K562 (cell line): Measurements from ENCODE around the gene CUX1. TPM values are rescaled to one million over a fixed set of nuclear protein-coding genes. Genes with fewer than 3 reads are reported as not detected.

ENCODE experiments used
- ARID3B ChIP-seq: fragments of 250-450 bp; sonication (Bioruptor Pico); IDR thresholded peaks from 2 replicates; pipeline ENCODE4 v1.4.0; 2020; ENCODE audit warnings: borderline replicate concordance
- ASH1L ChIP-seq: fragments of 450-650 bp; IDR thresholded peaks from 2 replicates; pipeline ENCODE4 v1.6.1; 2018; ENCODE audit warnings: borderline replicate concordance, mild to moderate bottlenecking, low read depth; ENCODE audit not compliant: partially characterized antibody
- BDP1 ChIP-seq: IDR thresholded peaks from 3 replicates; pipeline ENCODE4 v1.6.1; 2011; ENCODE audit not compliant: insufficient read length, insufficient read depth
- CCNT2 ChIP-seq: IDR thresholded peaks from 2 replicates; pipeline ENCODE4 v1.6.1; 2011; ENCODE audit warnings: borderline replicate concordance, low read depth, mild to moderate bottlenecking, moderate library complexity, mixed read lengths, low read length; ENCODE audit not compliant: insufficient read length; ENCODE audit errors: extremely low read depth
- CGGBP1 ChIP-seq: fragments of 250-450 bp; sonication (Bioruptor Pico); IDR thresholded peaks from 2 replicates; pipeline ENCODE4 v1.9.0; 2021; ENCODE audit warnings: mild to moderate bottlenecking
- E2F5 ChIP-seq: sonication (generic); formaldehyde crosslinking; IDR thresholded peaks from 2 replicates; pipeline ENCODE4 v1.8.0; 2022; ENCODE audit warnings: mild to moderate bottlenecking, missing genetic modification reagents
- EGR1 ChIP-seq: fragments of 450-650 bp; conservative IDR thresholded peaks from 2 replicates; pipeline ENCODE4 v1.6.1; 2017; ENCODE audit warnings: mild to moderate bottlenecking
- HMGXB4 ChIP-seq: sonication (generic); formaldehyde crosslinking; IDR thresholded peaks from 2 replicates; pipeline ENCODE4 v1.8.1; 2023; ENCODE audit warnings: mild to moderate bottlenecking, missing genetic modification reagents
- HNRNPK ChIP-seq: fragments of 200-400 bp; formaldehyde crosslinking; IDR thresholded peaks from one replicate; pipeline ENCODE4 v1.6.1; 2018; ENCODE audit warnings: mild to moderate bottlenecking, low read depth, low read length; ENCODE audit not compliant: poor library complexity, severe bottlenecking
- HOMEZ ChIP-seq: fragments of 250-450 bp; sonication (Bioruptor Pico); IDR thresholded peaks from 2 replicates; pipeline ENCODE4 v1.4.0; 2020; ENCODE audit warnings: mild to moderate bottlenecking, moderate library complexity
- KDM2B ChIP-seq: fragments of 250-450 bp; sonication (Bioruptor Pico); IDR thresholded peaks from 2 replicates; pipeline ENCODE4 v1.8.0; 2021; ENCODE audit warnings: mild to moderate bottlenecking, moderate library complexity
- KDM5B ChIP-seq: fragments of 200-600 bp; sonication (generic); IDR thresholded peaks from 2 replicates; pipeline ENCODE4 v1.6.1; 2012; ENCODE audit warnings: low read depth, mild to moderate bottlenecking, moderate library complexity, low read length, control low read depth, inconsistent platforms; ENCODE audit not compliant: insufficient replicate concordance
- MEIS2 ChIP-seq: fragments of 450-650 bp; IDR thresholded peaks from 2 replicates; pipeline ENCODE4 v1.6.1; 2014; ENCODE audit warnings: mild to moderate bottlenecking; ENCODE audit not compliant: partially characterized antibody
- NEUROD1 ChIP-seq: fragments of 150-350 bp; IDR thresholded peaks from 2 replicates; pipeline ENCODE4 v1.6.1; 2014; ENCODE audit warnings: borderline replicate concordance, low read length, low read depth; ENCODE audit not compliant: partially characterized antibody
- NFIX ChIP-seq: fragments of 250-450 bp; sonication (Bioruptor Pico); IDR thresholded peaks from 2 replicates; pipeline ENCODE4 v1.4.0; 2020; ENCODE audit warnings: low read depth, mild to moderate bottlenecking, moderate library complexity
- RAD21 ChIP-seq, 2 experiments: fragments of 250-450 bp in 1 of 2; fragments of 450-650 bp in 1 of 2; sonication (Bioruptor Pico) in 1 of 2; formaldehyde crosslinking in 1 of 2; IDR thresholded peaks in 1 of 2; conservative IDR thresholded peaks in 1 of 2; 2 replicates each; pipeline versions ENCODE4 v1.4.0 to v1.8.0; 2020 to 2022; ENCODE audit warnings: mild to moderate bottlenecking in 2 of 2, moderate library complexity in 1 of 2
- RFX1 ChIP-seq: fragments of 450-650 bp; IDR thresholded peaks from 2 replicates; pipeline ENCODE4 v1.6.1; 2016; ENCODE audit warnings: mild to moderate bottlenecking, moderate library complexity
- ZNF589 ChIP-seq: fragments of 200-800 bp; sonication (Bioruptor generic); IDR thresholded peaks from 2 replicates; pipeline ENCODE4 v1.6.1; 2016; ENCODE audit warnings: low read depth, missing genetic modification characterization, missing compliant biosample characterization
- ZNF644 ChIP-seq: fragments of 200-800 bp; sonication (Bioruptor generic); IDR thresholded peaks from 2 replicates; pipeline ENCODE4 v1.6.1; 2016; ENCODE audit warnings: low read depth, missing genetic modification characterization, missing compliant biosample characterization
- ZNF75A ChIP-seq: fragments of 450-650 bp; formaldehyde crosslinking; IDR thresholded peaks from 2 replicates; pipeline ENCODE4 v1.4.0; 2020; ENCODE audit warnings: mild to moderate bottlenecking
- polyA plus RNA-seq, 8 experiments: library from polyadenylated mRNA; depleted of rRNA in 4 of 8; stranded (reverse) in 5 of 8; unstranded in 3 of 8; fragments of >200 nt; fragmentation: Nextera tagmentation in 2 of 8; fragmentation: Illumina TruSeq in 1 of 8; extraction: Ambion mirVana in 2 of 8; extraction: Trizol in 1 of 8; gene quantifications; 2 replicates each; pipeline versions ENCODE4 v1.2.1 to v1.2.3, GENCODE V29; 2011 to 2014; ENCODE audit warnings: inconsistent platforms in 1 of 8, missing spikeins in 1 of 8
- total RNA-seq, 7 experiments: library from RNA; depleted of rRNA in 6 of 7; stranded (reverse); fragments of >200 nt in 6 of 7; fragmentation: Illumina TruSeq in 2 of 7; extraction: Trizol in 2 of 7; gene quantifications; 2 replicates each; pipeline versions ENCODE4 v1.2.1 to v1.2.3, GENCODE V29; 2011 to 2021; ENCODE audit warnings: low replicate concordance in 1 of 7

CUX1 gene
- total and polyA plus RNA-seq, 9 of the 15 experiments (the other 6 are each of a cell fraction or from before 2014, with no cell fraction given): 3.6 to 55.3 (median 25.2) TPM

GRCh38 chr7:101816595-101817470 lies 593 bp upstream of the CUX1 start (continued):
- TF ChIP-seq HNRNPK (peak; percentile 24), EGR1 (no peak), NEUROD1 (no peak), NFIX (no peak), KDM2B (0 out of 2 replicates have a peak, but pooled peaks have one; percentile 20), RAD21 (CRISPR knock-in tag; conservative IDR thresholded peaks at IDR 0.05 in 1 of 2, IDR thresholded peaks at IDR 0.05 in 1 of 2) (peak in 1 of 2 experiments; percentile 32; a peak in 1 of 4 replicates), KDM5B (peak; percentile 59), ARID3B (CRISPR knock-in tag) (no peak), HOMEZ (CRISPR knock-in tag) (no peak), ZNF589 (CRISPR knock-in tag) (no peak), CCNT2 (peak; percentile 44), HMGXB4 (CRISPR knock-in tag) (0 out of 2 replicates have a peak, but pooled peaks have one; percentile 21), BDP1 (no peak), E2F5 (CRISPR knock-in tag) (no peak), ZNF75A (CRISPR knock-in tag) (no peak), ASH1L (no peak), MEIS2 (no peak), CGGBP1 (CRISPR knock-in tag) (peak; percentile 77; the same call in 1 of the 2 replicates), RFX1 (no peak), ZNF644 (tag) (no peak)
